Measurements from ENCODE around the gene TJP1. TPM values are rescaled to one million over a fixed set of nuclear protein-coding genes. Genes with fewer than 3 reads are reported as not detected.
A peak's percentile ranks its signal among the peaks of the same experiment; 100 is the strongest.
"Not testable (repeated sequence)": the region's sequence is repeated elsewhere in the genome, so short reads cannot be mapped to it uniquely, and the experiment has no call there.

Gene TJP1
- total RNA-seq, 1 donor from 2014 or later, result 142 TPM

GRCh38 chr15:29756358-29757267 lies 65.7 kb downstream of the TJP1 start:
- DNase-seq (ENCODE audit: extremely low read depth, low read depth, low spot score), result no peak

- DNase-seq (ENCODE audit: extremely low read depth, low read depth, low spot score), result not testable (repeated sequence)
Measured at GRCh38 chr15:29754009-29754408, 68.3 kb downstream of the TJP1 start.

- DNase-seq (ENCODE audit: extremely low read depth, low read depth, low spot score), result no peak
Measured at GRCh38 chr15:29753506-29753905, 68.8 kb downstream of the TJP1 start.

- DNase-seq (ENCODE audit: extremely low read depth, low read depth, low spot score), result no peak
Measured at GRCh38 chr15:29750754-29751153, 71.5 kb downstream of the TJP1 start.

GRCh38 chr15:29749365-29750086 lies 72.7 kb downstream of the TJP1 start:
- DNase-seq (ENCODE audit: extremely low read depth, low read depth, low spot score), result no peak

GRCh38 chr15:29747837-29748417 lies 74.3 kb downstream of the TJP1 start:
- no peak for DNase-seq (ENCODE audit: extremely low read depth, low read depth, low spot score)

GRCh38 chr15:29743475-29743874 lies 78.8 kb downstream of the TJP1 start:
- no peak for DNase-seq (ENCODE audit: extremely low read depth, low read depth, low spot score)

GRCh38 chr15:29740692-29741311 lies 81.5 kb downstream of the TJP1 start:
- no peak for DNase-seq (ENCODE audit: extremely low read depth, low read depth, low spot score)

- peak; percentile 42 for DNase-seq (ENCODE audit: extremely low read depth, low read depth, low spot score)
Measured at GRCh38 chr15:29736744-29737020, 85.6 kb downstream of the TJP1 start.

- no peak for DNase-seq (ENCODE audit: extremely low read depth, low read depth, low spot score)
Measured at GRCh38 chr15:29736012-29736743, 86.1 kb downstream of the TJP1 start.

- DNase-seq (ENCODE audit: extremely low read depth, low read depth, low spot score), result no peak
Measured at GRCh38 chr15:29734917-29735572, 87.2 kb downstream of the TJP1 start.

GRCh38 chr15:29731865-29732264 lies 90.4 kb downstream of the TJP1 start:
- DNase-seq (ENCODE audit: extremely low read depth, low read depth, low spot score), result no peak

GRCh38 chr15:29730471-29730870 lies 91.8 kb downstream of the TJP1 start:
- not testable (repeated sequence) for DNase-seq (ENCODE audit: extremely low read depth, low read depth, low spot score)

- DNase-seq (ENCODE audit: extremely low read depth, low read depth, low spot score), result no peak
Measured at GRCh38 chr15:29728418-29728817, 93.8 kb downstream of the TJP1 start.

GRCh38 chr15:29727871-29728270 lies 94.4 kb downstream of the TJP1 start:
- DNase-seq (ENCODE audit: extremely low read depth, low read depth, low spot score), result no peak

GRCh38 chr15:29726553-29726952 lies 95.7 kb downstream of the TJP1 start:
- DNase-seq (ENCODE audit: extremely low read depth, low read depth, low spot score), result no peak

- DNase-seq (ENCODE audit: extremely low read depth, low read depth, low spot score), result no peak
Measured at GRCh38 chr15:29724026-29724425, 98.2 kb downstream of the TJP1 start.

GRCh38 chr15:29713784-29714183 lies 108.5 kb downstream of the TJP1 start:
- no peak for DNase-seq (ENCODE audit: extremely low read depth, low read depth, low spot score)

- DNase-seq (ENCODE audit: extremely low read depth, low read depth, low spot score), result no peak
Measured at GRCh38 chr15:29712149-29712885, 110.0 kb downstream of the TJP1 start.

Measured in glomerular endothelial cell (primary cell).